CD4-positive, alpha-beta T cell (primary cell): ENCODE data around the gene FAM83F. TPM values are rescaled to one million over a fixed set of nuclear protein-coding genes. Genes with fewer than 3 reads are reported as not detected.

Experiments
- ATAC-seq: fragments of 200-7000 bp; cut with Tn5 transposase; one replicate; pipeline ENCODE4 v1.10.0; 2022; ENCODE audit warnings: mild to moderate bottlenecking; ENCODE audit not compliant: poor library complexity
- CTCF ChIA-PET: fragments of 350-600 bp; sonication (Branson Sonifier 250); formaldehyde crosslinking; loops from one replicate; lab custom pipeline; 2021; ENCODE audit warnings: antibody characterized with exemption, inconsistent platforms; lab: Charles Lee
- POLR2A ChIA-PET: fragments of 350-600 bp; sonication (Branson Sonifier 250); formaldehyde crosslinking; loops from one replicate; lab custom pipeline; 2021; ENCODE audit warnings: antibody characterized with exemption, inconsistent platforms; lab: Charles Lee
- DNase-seq, 14 experiments: peaks; one replicate each; pipeline ENCODE4 v3.0.0-alpha.2; 2013 to 2020; ENCODE audit warnings: mixed read lengths in 2 of 14
- H3K27ac ChIP-seq, 2 donors: one replicate each; pipeline versions ENCODE4 v1.5.1 to v1.7.0; 2013; ENCODE audit warnings: low read length in 2 of 2, low read depth in 1 of 2, mild to moderate bottlenecking in 1 of 2
- H3K27me3 ChIP-seq, 2 experiments: 1 replicate in 1 of 2; 2 replicates in 1 of 2; pipeline versions ENCODE4 v1.6.1 to v1.7.0; 2013; ENCODE audit warnings: low read length in 2 of 2, control low read depth in 1 of 2, mild to moderate bottlenecking in 1 of 2, moderate library complexity in 1 of 2; ENCODE audit not compliant: insufficient read depth in 2 of 2, control insufficient read depth in 1 of 2
- H3K36me3 ChIP-seq: one replicate; pipeline ENCODE4 v1.6.1; 2013; ENCODE audit warnings: low read length, control low read depth; ENCODE audit not compliant: insufficient read depth
- H3K4me1 ChIP-seq: one replicate; pipeline ENCODE4 v1.6.1; 2013; ENCODE audit warnings: low read length, control low read depth; ENCODE audit not compliant: insufficient read depth
- H3K4me3 ChIP-seq: one replicate; pipeline ENCODE4 v1.5.1; 2013; ENCODE audit warnings: mild to moderate bottlenecking, low read length, moderate library complexity
- H3K9me3 ChIP-seq, 2 experiments: 1 replicate in 1 of 2; 2 replicates in 1 of 2; pipeline versions ENCODE4 v1.6.1 to v1.7.0; 2013; ENCODE audit warnings: low read length in 2 of 2, mild to moderate bottlenecking in 2 of 2, control low read depth in 1 of 2, moderate library complexity in 1 of 2; ENCODE audit not compliant: control insufficient read depth in 1 of 2, insufficient read depth in 1 of 2
- H3K27ac Mint-ChIP-seq: one replicate; pipeline ENCODE4 v1.8.0; 2020; ENCODE audit warnings: mixed read lengths
- H3K27me3 Mint-ChIP-seq: one replicate; pipeline ENCODE4 v1.8.0; 2021; ENCODE audit warnings: mixed read lengths
- H3K36me3 Mint-ChIP-seq: one replicate; pipeline ENCODE4 v1.8.0; 2021; ENCODE audit warnings: low read depth, mixed read lengths
- H3K4me1 Mint-ChIP-seq: one replicate; pipeline ENCODE4 v1.8.0; 2021; ENCODE audit warnings: low read depth, mixed read lengths
- H3K4me3 Mint-ChIP-seq: one replicate; pipeline ENCODE4 v1.8.0; 2020; ENCODE audit warnings: mild to moderate bottlenecking, mixed read lengths
- H3K9me3 Mint-ChIP-seq: one replicate; pipeline ENCODE4 v1.8.0; 2020; ENCODE audit warnings: mixed read lengths
- intact Hi-C, 2 experiments: fragments of 100-400 bp; cut with DNase I in 1 of 2; cut with micrococcal nuclease in 1 of 2; formaldehyde crosslinking; loops; one replicate each; pipeline versions ENCODE4 v1.15.1 to v1.9.0; 2023 to 2025; cut with DNase I, micrococcal nuclease
- total RNA-seq, 174 experiments: library from RNA in 2 of 174; stranded (reverse) in 2 of 174; gene quantifications; one replicate each; pipeline ENCODE4 v1.2.3 and lab custom pipeline; 2021 to 2026
- TF ChIP-seq, protein P1 (sequence below): fragments of 200-600 bp; IDR thresholded peaks from one replicate; pipeline ENCODE4 v1.8.0; 2022; ENCODE audit warnings: antibody characterized with exemption, mild to moderate bottlenecking

The FAM83F gene
- total RNA-seq, 2 experiments from 2014 or later, result 5.2 to 6.8 TPM

DNA sequence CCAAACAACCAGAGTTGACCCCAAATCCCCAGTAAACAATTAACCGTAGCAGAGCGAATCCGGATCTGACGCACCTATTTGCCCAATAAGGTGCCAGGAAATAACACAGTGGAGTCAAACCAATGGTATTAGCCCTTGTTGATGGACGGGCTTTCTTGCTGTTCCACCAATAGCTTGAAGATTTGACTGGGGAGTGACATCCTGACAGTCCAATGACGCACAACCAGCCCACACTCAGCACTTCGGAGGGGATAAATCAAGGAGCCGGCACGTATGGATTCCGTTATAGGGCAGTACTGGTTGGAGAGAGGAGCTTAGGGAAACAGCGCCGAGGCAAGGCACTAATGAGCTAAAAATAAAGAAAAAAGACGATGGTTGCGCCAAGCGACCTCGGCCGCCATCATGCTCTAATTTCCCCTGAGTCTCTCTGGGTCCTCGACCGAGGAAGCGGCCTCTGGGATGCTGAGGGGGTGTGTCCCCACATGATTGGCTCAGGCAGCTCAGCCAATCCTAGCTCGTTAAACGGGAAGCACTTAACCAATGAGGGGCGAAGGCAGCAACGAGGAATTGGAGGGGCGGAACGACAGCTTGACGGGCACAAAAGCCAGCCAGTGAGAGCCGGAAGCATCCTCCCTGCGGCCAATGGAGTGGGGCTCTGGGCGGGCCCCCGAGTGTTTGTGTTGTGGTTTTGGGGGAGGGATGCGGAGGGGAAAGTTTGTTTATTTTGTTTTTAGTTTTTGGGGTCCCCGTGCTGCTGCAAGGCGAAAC lies 49.5 kb downstream of the FAM83F start:
- intact Hi-C loops, result loop anchor here (1.0 to 10.0 kb wide), 5 partner anchors 73 to 889 kb away; partner anchors contain the start of genes ADSL (in 2 of the 2), TNRC6B (in 2 of the 2) and CBX7 (in 1 of the 2)
- H3K27ac Mint-ChIP-seq, result peak overlapping the region; percentile 98
- TF ChIP-seq, protein P1, sequence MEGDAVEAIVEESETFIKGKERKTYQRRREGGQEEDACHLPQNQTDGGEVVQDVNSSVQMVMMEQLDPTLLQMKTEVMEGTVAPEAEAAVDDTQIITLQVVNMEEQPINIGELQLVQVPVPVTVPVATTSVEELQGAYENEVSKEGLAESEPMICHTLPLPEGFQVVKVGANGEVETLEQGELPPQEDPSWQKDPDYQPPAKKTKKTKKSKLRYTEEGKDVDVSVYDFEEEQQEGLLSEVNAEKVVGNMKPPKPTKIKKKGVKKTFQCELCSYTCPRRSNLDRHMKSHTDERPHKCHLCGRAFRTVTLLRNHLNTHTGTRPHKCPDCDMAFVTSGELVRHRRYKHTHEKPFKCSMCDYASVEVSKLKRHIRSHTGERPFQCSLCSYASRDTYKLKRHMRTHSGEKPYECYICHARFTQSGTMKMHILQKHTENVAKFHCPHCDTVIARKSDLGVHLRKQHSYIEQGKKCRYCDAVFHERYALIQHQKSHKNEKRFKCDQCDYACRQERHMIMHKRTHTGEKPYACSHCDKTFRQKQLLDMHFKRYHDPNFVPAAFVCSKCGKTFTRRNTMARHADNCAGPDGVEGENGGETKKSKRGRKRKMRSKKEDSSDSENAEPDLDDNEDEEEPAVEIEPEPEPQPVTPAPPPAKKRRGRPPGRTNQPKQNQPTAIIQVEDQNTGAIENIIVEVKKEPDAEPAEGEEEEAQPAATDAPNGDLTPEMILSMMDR, result no peak
- peak overlapping the region; percentile 97 for H3K4me3 Mint-ChIP-seq
- ATAC-seq (peak; percentile 86), DNase-seq (peak; percentile 96 to 100 (median 98))
- POLR2A ChIA-PET, result interaction anchor here (0.5 to 4.7 kb wide), 110 partner anchors 9 to 1729 kb away, joined by 3 to 105 read pairs (median 5); partner anchors contain the start of genes ADSL, ATF4, CBX6 and CBX7
- Histone ChIP-seq H3K9me3 (no peaks in the 10 kb centered on the region), H3K36me3 (no peaks in the 10 kb centered on the region), H3K27ac (peak overlapping the region; percentile 97 to 100), H3K4me1 (peaks cover 43% of the 10 kb centered on the region), H3K27me3 (peaks cover 0 to 4% of the 10 kb centered on the region in 2 experiments), H3K4me3 (peak overlapping the region; percentile 67)
- peaks cover 45% of the 10 kb centered on the region for H3K4me1 Mint-ChIP-seq
- no peaks in the 10 kb centered on the region for H3K9me3 Mint-ChIP-seq
- peaks cover 12% of the 10 kb centered on the region for H3K36me3 Mint-ChIP-seq
- CTCF ChIA-PET, result interaction anchor here (0.8 to 2.2 kb wide), 8 partner anchors 12 to 548 kb away, joined by 3 to 9 read pairs (median 5); partner anchors contain the start of gene TNRC6B
- peaks cover 7% of the 10 kb centered on the region for H3K27me3 Mint-ChIP-seq

DNA sequence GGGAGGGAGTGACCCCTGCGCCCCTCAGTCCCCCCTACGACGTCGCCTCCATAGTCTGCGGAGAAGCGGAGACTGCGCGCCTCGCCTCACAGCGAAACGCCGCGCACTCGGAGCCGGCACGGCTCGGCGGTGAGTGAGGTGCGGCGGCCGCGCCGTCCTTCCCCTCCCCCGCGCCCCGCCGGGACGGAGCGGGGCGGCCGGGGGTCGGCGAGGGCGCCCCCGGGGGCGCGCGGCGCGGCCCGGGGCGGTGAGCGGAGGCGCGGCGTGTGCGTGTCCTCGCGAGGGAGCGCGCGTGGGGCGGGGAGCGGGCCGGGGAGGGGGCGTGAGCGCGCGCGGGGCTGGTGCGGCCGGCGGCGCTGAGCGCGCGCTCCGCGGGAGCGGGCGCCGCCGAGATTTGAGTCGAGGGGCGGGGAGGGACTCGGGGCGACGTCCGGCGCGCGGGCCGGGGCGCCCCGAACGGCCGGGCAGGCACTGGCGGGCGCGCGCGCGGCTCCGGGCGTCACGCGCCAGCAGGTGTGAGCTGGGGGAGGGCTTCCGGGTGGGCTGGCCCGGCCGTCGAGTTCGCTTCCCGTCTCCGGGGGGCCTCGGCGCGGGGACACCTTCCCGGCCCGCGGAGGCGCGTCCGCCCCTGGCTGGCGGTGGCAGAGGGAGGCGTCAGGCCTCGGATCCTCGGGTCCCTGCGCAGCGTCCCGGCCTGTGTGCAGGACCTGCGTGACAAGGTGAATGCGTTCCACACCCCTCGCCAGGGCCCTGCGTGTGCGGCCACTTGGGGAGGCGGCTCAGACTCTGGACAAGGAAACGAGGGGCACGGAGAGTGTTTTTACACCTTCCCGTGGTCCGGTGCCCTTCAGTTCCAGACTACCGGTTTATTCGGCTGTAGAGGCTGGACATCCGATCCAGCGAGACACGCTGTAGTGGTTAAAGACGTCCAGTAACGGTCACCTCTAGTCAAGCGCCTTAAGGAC lies 50.4 kb downstream of the FAM83F start:
- Mint-ChIP-seq H3K27me3 (no peaks in the 10 kb centered on the region), H3K4me3 (peak overlapping the region; percentile 97), H3K9me3 (no peaks in the 10 kb centered on the region), H3K4me1 (peaks cover 52% of the 10 kb centered on the region), H3K36me3 (peaks cover 16% of the 10 kb centered on the region), H3K27ac (peak overlapping the region; percentile 98)
- peak; percentile 56 to 92 (median 73) for DNase-seq
- Histone ChIP-seq H3K36me3 (no peaks in the 10 kb centered on the region), H3K4me3 (peak overlapping the region; percentile 84), H3K27ac (peak overlapping the region; percentile 81 to 100), H3K4me1 (peaks cover 51% of the 10 kb centered on the region), H3K27me3 (no peaks in the 10 kb centered on the region), H3K9me3 (no peaks in the 10 kb centered on the region)
- intact Hi-C loops, result loop anchor here (1.0 to 10.0 kb wide), 5 partner anchors 72 to 890 kb away; partner anchors contain the start of genes ADSL (in 2 of the 2), TNRC6B (in 2 of the 2) and CBX7 (in 1 of the 2)
- POLR2A ChIA-PET, result interaction anchor here (0.5 to 4.7 kb wide), 92 partner anchors 9 to 1730 kb away, joined by 3 to 105 read pairs (median 6); partner anchors contain the start of genes ADSL, ATF4, CBX6 and CBX7
- ATAC-seq, result peak; percentile 10
- CTCF ChIA-PET, result interaction anchor here (0.8 to 2.2 kb wide), 8 partner anchors 11 to 549 kb away, joined by 3 to 9 read pairs (median 5); partner anchors contain the start of gene TNRC6B
- TF ChIP-seq, protein P1, result no peak
